ENCODE data around the gene DNAI7.

The DNAI7 gene

GRCh38 chr12:25195056-25195971 is at the start of gene DNAI7, which contains the start of gene ETFRF1:
Gene DNAI7 (minus strand): TSS chr12:25195160. CDS start chr12:25195078, 82 bp downstream.
Gene ETFRF1 (plus strand): TSS chr12:25195237. CDS start chr12:25203957, 8,720 bp downstream.
- peak; percentile 94 for DNase-seq

- no peak for DNase-seq
Measured at GRCh38 chr12:25243680-25243990, 48.7 kb upstream of the DNAI7 start.

GRCh38 chr12:25242981-25243679 is 48.2 kb upstream of the DNAI7 start:
- DNase-seq, result peak; percentile 11

GRCh38 chr12:25241167-25242020 is 46.4 kb upstream of the DNAI7 start:
- DNase-seq, result peak; percentile 46

- no peak for DNase-seq
Measured at GRCh38 chr12:25236626-25237025, 41.7 kb upstream of the DNAI7 start.

GRCh38 chr12:25236190-25236589 is 41.2 kb upstream of the DNAI7 start:
- peak; percentile 19 for DNase-seq

- no peak for DNase-seq
Measured at GRCh38 chr12:25213338-25213737, 18.4 kb upstream of the DNAI7 start.

- DNase-seq, result no peak
Measured at GRCh38 chr12:25208554-25208953, 13.6 kb upstream of the DNAI7 start.

GRCh38 chr12:25207846-25208245 is 12.9 kb upstream of the DNAI7 start:
- no peak for DNase-seq

GRCh38 chr12:25207411-25207810 is 12.5 kb upstream of the DNAI7 start:
- no peak for DNase-seq

- DNase-seq, result no peak
Measured at GRCh38 chr12:25202137-25202536, 7.2 kb upstream of the DNAI7 start.

GRCh38 chr12:25200703-25201102 is 5.7 kb upstream of the DNAI7 start:
- DNase-seq, result peak; percentile 61

GRCh38 chr12:25197608-25198007 is 2.6 kb upstream of the DNAI7 start:
- DNase-seq, result no peak

- no peak for DNase-seq
Measured at GRCh38 chr12:25194722-25195055, 271 bp downstream of the DNAI7 start.

- DNase-seq, result no peak
Measured at GRCh38 chr12:25194214-25194613, 746 bp downstream of the DNAI7 start.

- no peak for DNase-seq
Measured at GRCh38 chr12:25190793-25191192, 4.2 kb downstream of the DNAI7 start.

- DNase-seq, result no peak
Measured at GRCh38 chr12:25189656-25190055, 5.3 kb downstream of the DNAI7 start.

- DNase-seq, result peak; percentile 87
Measured at GRCh38 chr12:25187781-25188180, 7.2 kb downstream of the DNAI7 start.

GRCh38 chr12:25186788-25187402 is 8.1 kb downstream of the DNAI7 start:
- DNase-seq, result no peak

- no peak for DNase-seq
Measured at GRCh38 chr12:25186038-25186787, 8.7 kb downstream of the DNAI7 start.

- DNase-seq, result no peak
Measured at GRCh38 chr12:25184132-25184531, 10.8 kb downstream of the DNAI7 start.

GRCh38 chr12:25182765-25183164 is 12.2 kb downstream of the DNAI7 start:
- no peak for DNase-seq

Measured in EL (cell line).